Smooth muscle cell (in vitro differentiated cells): ENCODE measurements around the gene GYG1. TPM values are rescaled to one million over a fixed set of nuclear protein-coding genes. Genes with fewer than 3 reads are reported as not detected.

ENCODE experiments used
- DNase-seq: peaks from one replicate; lab custom pipeline; 2025; ENCODE audit not compliant: unreplicated experiment; lab: John Stamatoyannopoulos, UW
- H2AFZ ChIP-seq: fragments of 200-600 bp; sonication (generic); 2 replicates; pipeline ENCODE4 v1.6.0; 2016; ENCODE audit warnings: antibody characterized with exemption, low read depth, mild to moderate bottlenecking
- H3F3A ChIP-seq: fragments of 200-600 bp; sonication (generic); 2 replicates; pipeline ENCODE4 v1.6.0; 2017; ENCODE audit warnings: antibody characterized with exemption, low read depth
- H3K27ac ChIP-seq: fragments of 200-600 bp; sonication (generic); 2 replicates; pipeline ENCODE4 v1.5.1; 2016; ENCODE audit warnings: low read depth, mild to moderate bottlenecking
- H3K27me3 ChIP-seq: fragments of 200-600 bp; sonication (generic); 2 replicates; pipeline ENCODE4 v1.6.1; 2016; ENCODE audit warnings: low read depth, mild to moderate bottlenecking
- H3K36me3 ChIP-seq: fragments of 200-600 bp; sonication (generic); 2 replicates; pipeline ENCODE4 v1.5.1; 2016; ENCODE audit warnings: low read depth
- H3K4me1 ChIP-seq: fragments of 200-600 bp; sonication (generic); 2 replicates; pipeline ENCODE4 v1.5.1; 2016; ENCODE audit warnings: low read depth
- H3K4me2 ChIP-seq: fragments of 200-600 bp; sonication (generic); 2 replicates; pipeline ENCODE4 v1.6.0; 2016; ENCODE audit warnings: mild to moderate bottlenecking
- H3K4me3 ChIP-seq: fragments of 200-600 bp; sonication (generic); 2 replicates; pipeline ENCODE4 v1.5.1; 2016; ENCODE audit warnings: mild to moderate bottlenecking
- H3K79me2 ChIP-seq: fragments of 200-600 bp; sonication (generic); 2 replicates; pipeline ENCODE4 v1.6.0; 2016; ENCODE audit warnings: low read depth, mild to moderate bottlenecking
- H3K9ac ChIP-seq: fragments of 200-600 bp; sonication (generic); 2 replicates; pipeline ENCODE4 v1.6.0; 2016; ENCODE audit warnings: low read depth
- H3K9me3 ChIP-seq: fragments of 200-600 bp; sonication (generic); replicated peaks from 2 replicates; pipeline ENCODE4 v1.5.1; 2016; ENCODE audit warnings: low read depth
- H4K20me1 ChIP-seq: fragments of 200-600 bp; sonication (generic); 2 replicates; pipeline ENCODE4 v1.6.0; 2016; ENCODE audit warnings: low read depth
- CTCF ChIP-seq: fragments of 200-600 bp; sonication (generic); IDR thresholded peaks from 2 replicates; pipeline ENCODE4 v1.5.1; 2017; ENCODE audit warnings: borderline replicate concordance, mild to moderate bottlenecking, antibody characterized with exemption; ENCODE audit not compliant: insufficient read depth, poor library complexity, severe bottlenecking
- WGBS: methylation state at CpG from one replicate; pipeline ENCODE4 v1.1.7; 2016; ENCODE audit warnings: low lambda C conversion rate; 5-methylcytosine and 5-hydroxymethylcytosine counted together
- polyA plus RNA-seq: library from polyadenylated mRNA; unstranded; fragments of >200 nt; fragmentation: Nextera tagmentation; extraction: Ambion mirVana; gene quantifications from 2 replicates; pipeline ENCODE4 v1.2.1, GENCODE V29; 2016
- total RNA-seq: library from RNA; depleted of rRNA; stranded (reverse); fragments of >200 nt; gene quantifications from 2 replicates; pipeline ENCODE4 v1.2.3, GENCODE V29; 2014

Gene GYG1
- total and polyA plus RNA-seq, 2 experiments from 2014 or later: 13.6 to 29.8 TPM

- Histone ChIP-seq H3K36me3 (no peaks in the 10 kb centered on the region), H3K9me3 (no peaks in the 10 kb centered on the region), H3K79me2 (no peaks in the 10 kb centered on the region), H3K4me3 (no peak overlapping the region), H3K4me2 (no peak overlapping the region), H4K20me1 (no peaks in the 10 kb centered on the region), H3F3A (peaks cover 3% of the 10 kb centered on the region), H3K27me3 (no peaks in the 10 kb centered on the region), H3K9ac (no peak overlapping the region), H3K27ac (no peak overlapping the region), H2AFZ (no peak overlapping the region), H3K4me1 (peaks cover 4% of the 10 kb centered on the region)
- WGBS: 88% methylated on average over 1 of the region's 1 CpG
- TF ChIP-seq CTCF: no peak
- no peak for DNase-seq
Observed at GRCh38 chr3:148958696-148959095, 32.6 kb upstream of the GYG1 start.

- no peak overlapping the region for H2AFZ ChIP-seq
- no peaks in the 10 kb centered on the region for H3K9me3 ChIP-seq
- H3K9ac ChIP-seq: no peak overlapping the region
- H3K4me3 ChIP-seq: no peak overlapping the region
- H3K4me1 ChIP-seq: no peaks in the 10 kb centered on the region
- H4K20me1 ChIP-seq: no peaks in the 10 kb centered on the region
- H3F3A ChIP-seq: no peaks in the 10 kb centered on the region
- TF ChIP-seq CTCF: no peak
- no peaks in the 10 kb centered on the region for H3K79me2 ChIP-seq
- no peaks in the 10 kb centered on the region for H3K36me3 ChIP-seq
- H3K4me2 ChIP-seq: no peak overlapping the region
- H3K27me3 ChIP-seq: no peaks in the 10 kb centered on the region
- no peak for DNase-seq
- 18% methylated on average over 1 of the region's 1 CpG for WGBS
- H3K27ac ChIP-seq: no peak overlapping the region
Observed at GRCh38 chr3:148962513-148962912, 28.8 kb upstream of the GYG1 start.

GRCh38 chr3:148964809-148965208, 26.5 kb upstream of the GYG1 start:
- H3K4me1 ChIP-seq: no peaks in the 10 kb centered on the region
- H3K9me3 ChIP-seq: no peaks in the 10 kb centered on the region
- no peaks in the 10 kb centered on the region for H3K79me2 ChIP-seq
- no peak overlapping the region for H3K9ac ChIP-seq
- 87% methylated on average over 3 of the region's 3 CpGs for WGBS
- H3K27me3 ChIP-seq: no peaks in the 10 kb centered on the region
- no peak overlapping the region for H3K27ac ChIP-seq
- H3K36me3 ChIP-seq: no peaks in the 10 kb centered on the region
- no peak overlapping the region for H2AFZ ChIP-seq
- no peak for TF ChIP-seq CTCF
- no peak overlapping the region for H3K4me2 ChIP-seq
- no peaks in the 10 kb centered on the region for H3F3A ChIP-seq
- no peak overlapping the region for H3K4me3 ChIP-seq
- H4K20me1 ChIP-seq: no peaks in the 10 kb centered on the region
- no peak for DNase-seq

- Histone ChIP-seq H3K36me3 (no peaks in the 10 kb centered on the region), H3K4me2 (no peak overlapping the region), H3K9ac (no peak overlapping the region), H3F3A (no peaks in the 10 kb centered on the region), H4K20me1 (no peaks in the 10 kb centered on the region), H3K9me3 (no peaks in the 10 kb centered on the region), H3K27ac (no peak overlapping the region), H3K4me3 (no peak overlapping the region), H3K27me3 (no peaks in the 10 kb centered on the region), H3K79me2 (no peaks in the 10 kb centered on the region), H3K4me1 (no peaks in the 10 kb centered on the region), H2AFZ (no peak overlapping the region)
- no peak for DNase-seq
- 85% methylated on average over 1 of the region's 1 CpG for WGBS
- TF ChIP-seq CTCF: no peak
Observed at GRCh38 chr3:148968321-148968720, 23.0 kb upstream of the GYG1 start.
